ENCODE data around the gene DRC1. TPM values are rescaled to one million over a fixed set of nuclear protein-coding genes. Genes with fewer than 3 reads are reported as not detected.

Gene DRC1
- 0.07 to 0.36 TPM (median 0.15 TPM) in 5 replicates for total RNA-seq (2022; extraction: Qiagen RNA extraction)

DNA sequence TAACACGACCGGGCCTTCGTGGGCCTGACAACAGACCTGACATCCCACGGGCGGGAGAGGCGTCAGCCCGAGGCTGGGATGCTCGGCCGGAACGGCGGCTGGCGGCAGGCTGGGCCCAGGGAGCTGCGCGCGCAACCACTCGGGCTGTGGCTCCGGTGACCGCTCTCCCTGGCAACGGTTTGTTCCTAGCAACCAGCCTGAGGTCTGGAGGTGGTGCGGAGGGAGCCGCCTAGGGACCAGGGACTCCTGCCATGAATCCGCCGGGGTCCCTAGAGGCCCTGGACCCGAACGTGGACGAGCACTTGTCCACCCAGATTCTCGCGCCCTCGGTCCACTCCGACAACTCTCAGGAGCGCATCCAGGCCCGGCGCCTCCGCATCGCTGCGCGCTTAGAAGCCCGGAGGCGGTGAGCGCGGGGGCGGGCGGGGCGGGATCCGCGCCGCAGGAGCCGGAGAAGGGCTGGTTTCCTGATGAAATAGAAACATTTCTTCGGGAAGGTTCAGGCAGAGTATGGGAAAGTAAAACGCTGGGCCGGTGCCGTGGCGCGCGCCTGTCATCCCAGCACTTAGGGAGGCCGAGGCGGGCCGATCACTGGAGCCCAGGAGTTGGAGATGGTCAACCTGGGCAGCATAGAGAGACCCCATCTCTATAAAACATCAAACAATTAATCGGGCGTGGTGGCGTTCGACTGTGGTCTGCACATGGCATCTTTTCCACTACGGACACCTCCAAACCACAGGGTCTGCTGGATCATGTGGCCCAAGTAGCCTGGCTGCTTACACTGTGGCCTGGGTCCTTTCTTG lies at the start of gene DRC1:
Gene DRC1 (plus strand): TSS at position 182 of the 803 bp plus-strand sequence. CDS start 70 bp downstream, at position 252.

GRCh38 chr2:26477911-26478253 lies 76.2 kb downstream of the DRC1 start, which contains the start of gene OTOF:
Gene OTOF, minus strand, starts transcription at chr2:26478124.

Other genes with a start within 250 kb of the DRC1 start
- 4.4 to 8.7 TPM (median 7.2 TPM) in 5 replicates for gene GAREM2, start 228.8 kb upstream of the DRC1 start, total RNA-seq (2022; extraction: Qiagen RNA extraction)
- gene HADHA, start 157.3 kb upstream of the DRC1 start, total RNA-seq (2022; extraction: Qiagen RNA extraction), result 128 to 137 TPM (median 133 TPM) in 5 replicates
- 87.3 to 100 TPM (median 98.9 TPM) in 5 replicates for gene HADHB, start 157.0 kb upstream of the DRC1 start, total RNA-seq (2022; extraction: Qiagen RNA extraction)
- 13.4 to 19.9 TPM (median 17.4 TPM) in 5 replicates for gene SELENOI, start 55.8 kb upstream of the DRC1 start, total RNA-seq (2022; extraction: Qiagen RNA extraction)
- gene ADGRF3, start 55.1 kb upstream of the DRC1 start, total RNA-seq (2022; extraction: Qiagen RNA extraction), result 0.08 to 0.17 TPM (median 0.11 TPM) in 5 replicates
- gene OTOF, start 76.2 kb downstream of the DRC1 start, total RNA-seq (2022; extraction: Qiagen RNA extraction), result 0.06 to 0.44 TPM (median 0.19 TPM) in 5 replicates
- 0.20 to 0.42 TPM in 2 of 5 replicates, not detected in the others for gene CIB4, start 239.4 kb downstream of the DRC1 start, total RNA-seq (2022; extraction: Qiagen RNA extraction)